ENCODE measurements around the gene PC.

DNA sequence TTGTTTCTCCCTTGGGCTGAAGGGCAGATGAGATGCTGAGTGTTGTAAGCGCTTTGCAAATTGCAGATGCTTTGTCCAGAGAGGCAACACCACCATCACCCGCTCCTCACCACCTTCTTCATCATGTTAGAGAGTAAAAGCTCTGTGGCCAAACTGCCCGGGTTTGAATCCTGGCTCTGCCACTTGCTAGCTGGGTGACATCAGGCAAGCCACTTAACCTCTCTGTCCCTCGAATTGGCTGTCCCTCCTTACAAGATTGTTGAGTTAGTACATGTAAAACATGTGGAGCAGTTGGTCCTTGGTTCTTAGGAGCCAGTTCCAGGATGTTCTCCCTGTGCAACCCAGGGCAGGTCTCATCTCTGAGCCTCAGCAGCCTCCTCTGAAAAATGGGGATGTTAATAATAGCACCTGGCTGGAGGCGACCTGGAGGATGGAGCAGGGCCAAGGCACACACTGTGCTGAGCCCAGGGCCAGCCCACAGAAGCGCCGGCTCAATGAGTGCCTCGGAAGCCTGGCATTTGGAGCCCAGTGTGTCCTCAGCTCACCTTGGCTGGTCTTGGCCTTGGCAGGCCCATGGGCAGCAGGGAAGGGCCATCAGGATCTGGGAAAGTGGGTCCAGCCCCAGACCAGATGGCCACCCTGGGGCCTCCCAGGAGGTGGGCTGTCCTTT is 27.5 kb upstream of the PC start:
- TF ChIP-seq YY1 (IDR thresholded peaks at IDR 0.05; ENCODE audit: low read depth) (no peak), CREB1 (IDR thresholded peaks at IDR 0.05; ENCODE audit: low read depth) (no peak), EP300 (IDR thresholded peaks at IDR 0.05; ENCODE audit: borderline replicate concordance) (no peak), CEBPB (IDR thresholded peaks at IDR 0.05) (no peak), RAD21 (IDR thresholded peaks at IDR 0.05; ENCODE audit: low read depth) (no peak), TAF1 (IDR thresholded peaks at IDR 0.05; ENCODE audit: low read depth) (no peak), TCF12 (IDR thresholded peaks at IDR 0.05; ENCODE audit: low read depth) (no peak), NFIC (IDR thresholded peaks at IDR 0.05) (peak; percentile 39; the same call in 1 of the 2 replicates), TEAD4 (IDR thresholded peaks at IDR 0.05) (no peak), FOXM1 (IDR thresholded peaks at IDR 0.05; ENCODE audit: borderline replicate concordance, low read depth) (no peak)
- TF ChIP-seq, protein P1, sequence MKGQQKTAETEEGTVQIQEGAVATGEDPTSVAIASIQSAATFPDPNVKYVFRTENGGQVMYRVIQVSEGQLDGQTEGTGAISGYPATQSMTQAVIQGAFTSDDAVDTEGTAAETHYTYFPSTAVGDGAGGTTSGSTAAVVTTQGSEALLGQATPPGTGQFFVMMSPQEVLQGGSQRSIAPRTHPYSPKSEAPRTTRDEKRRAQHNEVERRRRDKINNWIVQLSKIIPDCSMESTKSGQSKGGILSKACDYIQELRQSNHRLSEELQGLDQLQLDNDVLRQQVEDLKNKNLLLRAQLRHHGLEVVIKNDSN (IDR thresholded peaks at IDR 0.05) = no peak
- TF ChIP-seq, protein P2, sequence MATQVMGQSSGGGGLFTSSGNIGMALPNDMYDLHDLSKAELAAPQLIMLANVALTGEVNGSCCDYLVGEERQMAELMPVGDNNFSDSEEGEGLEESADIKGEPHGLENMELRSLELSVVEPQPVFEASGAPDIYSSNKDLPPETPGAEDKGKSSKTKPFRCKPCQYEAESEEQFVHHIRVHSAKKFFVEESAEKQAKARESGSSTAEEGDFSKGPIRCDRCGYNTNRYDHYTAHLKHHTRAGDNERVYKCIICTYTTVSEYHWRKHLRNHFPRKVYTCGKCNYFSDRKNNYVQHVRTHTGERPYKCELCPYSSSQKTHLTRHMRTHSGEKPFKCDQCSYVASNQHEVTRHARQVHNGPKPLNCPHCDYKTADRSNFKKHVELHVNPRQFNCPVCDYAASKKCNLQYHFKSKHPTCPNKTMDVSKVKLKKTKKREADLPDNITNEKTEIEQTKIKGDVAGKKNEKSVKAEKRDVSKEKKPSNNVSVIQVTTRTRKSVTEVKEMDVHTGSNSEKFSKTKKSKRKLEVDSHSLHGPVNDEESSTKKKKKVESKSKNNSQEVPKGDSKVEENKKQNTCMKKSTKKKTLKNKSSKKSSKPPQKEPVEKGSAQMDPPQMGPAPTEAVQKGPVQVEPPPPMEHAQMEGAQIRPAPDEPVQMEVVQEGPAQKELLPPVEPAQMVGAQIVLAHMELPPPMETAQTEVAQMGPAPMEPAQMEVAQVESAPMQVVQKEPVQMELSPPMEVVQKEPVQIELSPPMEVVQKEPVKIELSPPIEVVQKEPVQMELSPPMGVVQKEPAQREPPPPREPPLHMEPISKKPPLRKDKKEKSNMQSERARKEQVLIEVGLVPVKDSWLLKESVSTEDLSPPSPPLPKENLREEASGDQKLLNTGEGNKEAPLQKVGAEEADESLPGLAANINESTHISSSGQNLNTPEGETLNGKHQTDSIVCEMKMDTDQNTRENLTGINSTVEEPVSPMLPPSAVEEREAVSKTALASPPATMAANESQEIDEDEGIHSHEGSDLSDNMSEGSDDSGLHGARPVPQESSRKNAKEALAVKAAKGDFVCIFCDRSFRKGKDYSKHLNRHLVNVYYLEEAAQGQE (IDR thresholded peaks at IDR 0.05; ENCODE audit: low read depth) = no peak
- TF ChIP-seq, protein P3, sequence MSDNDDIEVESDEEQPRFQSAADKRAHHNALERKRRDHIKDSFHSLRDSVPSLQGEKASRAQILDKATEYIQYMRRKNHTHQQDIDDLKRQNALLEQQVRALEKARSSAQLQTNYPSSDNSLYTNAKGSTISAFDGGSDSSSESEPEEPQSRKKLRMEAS (IDR thresholded peaks at IDR 0.05) = 0 out of 2 replicates have a peak, but pooled peaks have one; percentile 14

Measured in Ishikawa (cell line).